GM12874 (cell line): ENCODE measurements around the gene CLEC19A.

Experiments used
- TF ChIP-seq, protein P1 (sequence below): IDR thresholded peaks from 2 replicates; pipeline ENCODE4 v1.5.1; 2011; ENCODE audit warnings: low read depth, mild to moderate bottlenecking, control low read depth, low read length, moderate library complexity; ENCODE audit not compliant: insufficient read depth

CLEC19A gene

DNA sequence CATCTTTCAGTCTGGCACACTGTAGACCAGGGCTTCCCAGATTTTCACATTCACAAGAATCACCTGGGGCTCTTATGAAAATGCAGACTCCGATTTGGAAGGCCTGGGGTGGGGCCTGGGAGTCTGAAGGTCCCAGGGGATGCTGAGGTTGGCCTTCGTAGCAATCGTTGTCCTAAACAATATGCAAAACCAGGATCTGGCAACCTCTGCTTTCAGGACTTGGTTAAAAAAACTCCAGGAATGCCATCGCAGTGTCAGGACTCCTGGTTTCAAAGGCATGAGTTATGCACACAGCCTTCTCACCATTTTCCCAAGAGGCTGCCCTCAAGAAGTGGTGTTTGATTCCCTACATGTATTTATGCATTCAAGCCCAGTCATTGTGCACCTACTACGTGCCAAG lies 6.7 kb downstream of the CLEC19A start:
- TF ChIP-seq, protein P1, sequence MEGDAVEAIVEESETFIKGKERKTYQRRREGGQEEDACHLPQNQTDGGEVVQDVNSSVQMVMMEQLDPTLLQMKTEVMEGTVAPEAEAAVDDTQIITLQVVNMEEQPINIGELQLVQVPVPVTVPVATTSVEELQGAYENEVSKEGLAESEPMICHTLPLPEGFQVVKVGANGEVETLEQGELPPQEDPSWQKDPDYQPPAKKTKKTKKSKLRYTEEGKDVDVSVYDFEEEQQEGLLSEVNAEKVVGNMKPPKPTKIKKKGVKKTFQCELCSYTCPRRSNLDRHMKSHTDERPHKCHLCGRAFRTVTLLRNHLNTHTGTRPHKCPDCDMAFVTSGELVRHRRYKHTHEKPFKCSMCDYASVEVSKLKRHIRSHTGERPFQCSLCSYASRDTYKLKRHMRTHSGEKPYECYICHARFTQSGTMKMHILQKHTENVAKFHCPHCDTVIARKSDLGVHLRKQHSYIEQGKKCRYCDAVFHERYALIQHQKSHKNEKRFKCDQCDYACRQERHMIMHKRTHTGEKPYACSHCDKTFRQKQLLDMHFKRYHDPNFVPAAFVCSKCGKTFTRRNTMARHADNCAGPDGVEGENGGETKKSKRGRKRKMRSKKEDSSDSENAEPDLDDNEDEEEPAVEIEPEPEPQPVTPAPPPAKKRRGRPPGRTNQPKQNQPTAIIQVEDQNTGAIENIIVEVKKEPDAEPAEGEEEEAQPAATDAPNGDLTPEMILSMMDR: no peak

DNA sequence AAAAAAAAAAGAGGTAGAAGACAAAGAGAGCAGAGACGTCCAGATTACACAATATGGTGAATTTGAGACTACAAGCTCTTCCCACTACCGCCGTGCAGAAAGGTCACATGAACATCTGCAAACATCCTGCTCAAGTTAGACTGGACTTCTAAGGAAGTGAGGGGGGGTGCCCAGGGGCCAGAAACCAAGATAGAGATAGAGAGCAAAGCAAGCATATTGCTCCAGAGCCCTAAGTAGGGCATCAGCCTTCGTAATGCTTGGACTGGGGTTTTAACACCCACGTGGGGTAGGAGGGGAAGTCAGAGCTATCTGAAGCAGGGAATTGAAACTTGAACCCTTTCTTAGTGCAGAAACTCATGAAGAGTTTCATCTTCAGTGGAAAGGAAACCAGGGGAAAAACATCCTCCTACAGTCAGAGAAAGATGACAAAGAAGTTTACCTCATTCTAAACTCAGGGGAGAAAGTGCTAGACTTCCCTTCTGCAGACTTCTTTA lies 8.7 kb downstream of the CLEC19A start:
- TF ChIP-seq, protein P1: no peak

DNA sequence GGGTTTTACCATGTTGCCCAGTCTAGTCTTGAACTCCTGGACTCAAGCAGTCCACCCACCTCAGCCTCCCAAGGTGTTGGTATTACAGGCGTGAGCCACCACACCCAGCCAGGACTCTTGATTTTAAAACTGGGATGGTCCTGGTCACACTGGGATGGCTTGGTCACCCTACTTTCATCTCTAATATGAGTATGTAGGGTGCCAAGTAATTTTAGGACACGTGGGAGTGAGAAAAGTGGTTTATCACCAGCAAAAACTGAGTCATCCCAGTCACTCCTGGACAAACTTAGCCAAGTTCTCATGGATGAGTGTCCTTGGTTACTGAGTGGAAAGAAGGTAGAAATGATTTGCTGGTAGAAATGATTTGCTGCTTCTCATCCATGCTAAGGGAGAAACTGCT lies 9.9 kb downstream of the CLEC19A start:
- TF ChIP-seq, protein P1: no peak

DNA sequence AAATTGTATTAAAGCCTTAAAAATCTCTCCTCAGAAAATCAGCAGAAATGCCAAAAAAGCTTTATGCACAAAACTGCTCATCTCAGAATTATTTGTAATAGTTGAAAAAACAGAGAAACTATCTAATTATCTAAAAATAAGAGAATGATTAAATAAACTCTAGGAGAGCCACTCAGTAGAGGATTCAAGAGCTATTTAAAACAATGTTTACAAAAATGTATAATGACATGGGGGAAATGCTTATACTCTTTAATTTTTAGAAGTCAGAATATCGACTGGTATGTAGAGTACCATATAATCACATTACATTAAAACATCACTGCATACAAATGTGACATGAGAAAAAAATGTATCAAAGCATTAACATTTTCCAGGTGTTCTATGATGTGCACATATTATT lies 11.9 kb downstream of the CLEC19A start:
- TF ChIP-seq, protein P1: no peak

DNA sequence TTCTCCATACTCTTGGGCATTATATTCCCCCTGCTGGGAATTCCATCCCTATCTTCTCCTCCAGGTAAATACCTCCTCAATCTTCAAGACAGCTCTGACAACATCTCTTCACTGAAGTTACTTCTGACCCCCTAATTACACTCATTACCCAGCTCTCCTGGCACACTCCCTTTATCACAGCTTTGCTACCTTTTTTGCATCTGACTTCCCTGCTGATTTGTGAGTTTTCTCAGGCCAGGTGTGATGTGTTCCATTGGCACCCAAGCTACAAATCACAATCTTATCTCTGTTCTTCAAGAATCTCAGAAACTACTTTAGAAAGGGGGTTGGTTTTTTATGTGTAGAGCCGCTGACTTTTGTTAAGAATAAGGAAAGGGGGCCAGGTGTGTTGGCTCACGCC lies 14.0 kb downstream of the CLEC19A start:
- TF ChIP-seq, protein P1: no peak

DNA sequence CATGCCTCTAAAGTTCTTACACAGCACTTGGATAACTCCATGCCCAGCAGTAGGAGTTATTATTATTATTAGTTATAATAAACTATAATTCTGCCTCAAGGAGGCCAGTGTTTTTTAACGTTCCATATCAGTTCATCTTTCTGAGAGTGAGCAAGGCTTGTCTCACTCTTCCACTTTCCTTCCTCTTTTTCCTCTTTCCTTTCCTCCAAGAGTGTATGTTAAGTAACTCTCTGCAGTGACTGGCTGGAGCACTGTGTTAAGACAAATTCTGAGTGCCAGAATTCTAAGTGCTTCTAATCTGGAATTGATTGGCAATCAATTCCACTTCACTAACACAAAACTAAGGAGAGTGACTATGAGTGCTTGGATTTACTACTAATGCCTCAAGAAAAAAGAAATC lies 16.4 kb downstream of the CLEC19A start:
- TF ChIP-seq, protein P1: no peak

DNA sequence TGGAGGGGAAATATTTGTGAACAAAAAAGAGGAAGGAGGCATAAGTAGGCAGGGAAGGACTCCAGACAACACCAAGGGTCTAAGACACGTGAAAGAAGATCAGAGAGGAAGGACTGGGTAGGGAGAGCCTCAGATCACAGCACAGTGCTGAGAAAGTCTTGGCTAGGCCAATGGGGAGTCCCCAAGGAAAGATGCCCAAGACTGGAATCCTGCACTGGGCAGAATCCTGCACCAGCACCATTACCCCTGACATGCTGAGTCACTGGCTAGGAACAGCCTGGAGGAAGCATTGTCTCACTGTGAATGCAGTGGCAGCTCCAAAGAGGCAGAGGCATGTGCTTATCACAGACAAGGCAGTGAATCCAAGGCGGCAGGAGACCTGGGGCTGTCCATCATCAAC lies 19.2 kb downstream of the CLEC19A start:
- TF ChIP-seq, protein P1: no peak

DNA sequence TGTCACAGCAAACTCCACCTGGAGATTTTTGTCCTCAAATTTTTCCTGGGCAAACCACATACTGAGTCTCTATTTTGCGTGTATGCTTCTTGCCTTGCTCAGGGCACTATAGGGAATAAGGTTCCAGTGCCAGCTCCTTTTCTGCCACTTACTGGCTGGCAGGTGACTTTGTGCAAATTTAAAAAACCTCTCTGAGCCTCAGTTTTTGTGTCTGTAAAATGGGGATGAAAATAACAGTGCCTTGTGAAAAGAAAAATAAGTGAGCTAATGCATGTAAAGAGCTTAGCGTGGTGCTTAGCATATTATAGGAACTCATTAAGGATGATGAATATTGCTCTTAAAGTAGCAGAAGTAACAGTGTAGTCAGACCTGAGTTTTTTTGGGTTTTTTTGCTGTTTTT lies 19.9 kb downstream of the CLEC19A start:
- TF ChIP-seq, protein P1: no peak
